ENCODE data around the gene DAZAP2.
A peak's percentile ranks its signal among the peaks of the same experiment; 100 is the strongest.

Gene DAZAP2

GRCh38 chr12:51238037-51238509 lies 553 bp upstream of the DAZAP2 start:
- peak overlapping the region; percentile 100 for H3K27ac Mint-ChIP-seq
- DNase-seq = no peak
- peaks cover 12% of the 10 kb centered on the region for H3K27me3 Mint-ChIP-seq (ENCODE audit: low read depth, poor library complexity)
- H3K36me3 Mint-ChIP-seq (ENCODE audit: low read depth) = peaks cover 18% of the 10 kb centered on the region
- peak overlapping the region; percentile 95 for H3K4me3 Mint-ChIP-seq
- H3K9me3 Mint-ChIP-seq = no peaks in the 10 kb centered on the region
- no peak for TF ChIP-seq CTCF (IDR thresholded peaks at IDR 0.05)
- H3K4me1 Mint-ChIP-seq = peaks cover 22% of the 10 kb centered on the region

- no peaks in the 10 kb centered on the region for H3K9me3 Mint-ChIP-seq
- TF ChIP-seq CTCF (IDR thresholded peaks at IDR 0.05) = no peak
- H3K27ac Mint-ChIP-seq = no peak overlapping the region
- H3K4me1 Mint-ChIP-seq = peaks cover 28% of the 10 kb centered on the region
- H3K36me3 Mint-ChIP-seq (ENCODE audit: low read depth) = peaks cover 29% of the 10 kb centered on the region
- H3K27me3 Mint-ChIP-seq (ENCODE audit: low read depth, poor library complexity) = no peaks in the 10 kb centered on the region
- H3K4me3 Mint-ChIP-seq = no peak overlapping the region
- DNase-seq = no peak
These were observed 2.3 kb downstream of the DAZAP2 start for GRCh38 chr12:51240971-51241370.

- TF ChIP-seq CTCF (IDR thresholded peaks at IDR 0.05) = no peak
- peaks cover 40% of the 10 kb centered on the region for H3K4me1 Mint-ChIP-seq
- no peak overlapping the region for H3K27ac Mint-ChIP-seq
- H3K36me3 Mint-ChIP-seq (ENCODE audit: low read depth) = peaks cover 29% of the 10 kb centered on the region
- H3K9me3 Mint-ChIP-seq = no peaks in the 10 kb centered on the region
- no peak overlapping the region for H3K4me3 Mint-ChIP-seq
- DNase-seq = no peak
- H3K27me3 Mint-ChIP-seq (ENCODE audit: low read depth, poor library complexity) = no peaks in the 10 kb centered on the region
These were observed 3.5 kb downstream of the DAZAP2 start for GRCh38 chr12:51242120-51242519.

GRCh38 chr12:51242876-51243275 lies 4.2 kb downstream of the DAZAP2 start:
- Mint-ChIP-seq H3K4me3 (no peak overlapping the region), H3K36me3 (ENCODE audit: low read depth) (peaks cover 29% of the 10 kb centered on the region), H3K4me1 (peaks cover 46% of the 10 kb centered on the region), H3K27me3 (ENCODE audit: low read depth, poor library complexity) (no peaks in the 10 kb centered on the region), H3K9me3 (no peaks in the 10 kb centered on the region), H3K27ac (peak overlapping the region; percentile 35)
- no peak for TF ChIP-seq CTCF (IDR thresholded peaks at IDR 0.05)
- no peak for DNase-seq

GRCh38 chr12:51244269-51244668 lies 5.6 kb downstream of the DAZAP2 start:
- Mint-ChIP-seq H3K36me3 (ENCODE audit: low read depth) (peaks cover 29% of the 10 kb centered on the region), H3K4me3 (no peak overlapping the region), H3K27me3 (ENCODE audit: low read depth, poor library complexity) (no peaks in the 10 kb centered on the region), H3K9me3 (no peaks in the 10 kb centered on the region), H3K4me1 (peaks cover 45% of the 10 kb centered on the region), H3K27ac (no peak overlapping the region)
- DNase-seq = no peak
- no peak for TF ChIP-seq CTCF (IDR thresholded peaks at IDR 0.05)

GRCh38 chr12:51245476-51246253 lies 7.0 kb downstream of the DAZAP2 start:
- TF ChIP-seq CTCF (IDR thresholded peaks at IDR 0.05) = no peak
- H3K27me3 Mint-ChIP-seq (ENCODE audit: low read depth, poor library complexity) = peaks cover 3% of the 10 kb centered on the region
- no peak for DNase-seq
- no peak overlapping the region for H3K4me3 Mint-ChIP-seq
- H3K9me3 Mint-ChIP-seq = no peaks in the 10 kb centered on the region
- H3K36me3 Mint-ChIP-seq (ENCODE audit: low read depth) = peaks cover 25% of the 10 kb centered on the region
- H3K27ac Mint-ChIP-seq = peak overlapping the region; percentile 89
- peaks cover 32% of the 10 kb centered on the region for H3K4me1 Mint-ChIP-seq

Data from nephron progenitor cell (in vitro differentiated cells).